GM21528 (cell line): ENCODE results near the gene CAPN10.

Source experiments
- ATAC-seq: cut with Tn5 transposase; IDR thresholded peaks from one replicate; pipeline ENCODE4 v1.9.1; 2021; ENCODE audit warnings: mild to moderate bottlenecking, moderate library complexity; ENCODE audit not compliant: unreplicated experiment, low FRiP score

Gene CAPN10

GRCh38 chr2:240573071-240573515, 13.4 kb upstream of the CAPN10 start:
- ATAC-seq, result no peak

- ATAC-seq, result no peak
Measured at GRCh38 chr2:240573516-240574385, 12.8 kb upstream of the CAPN10 start.

- ATAC-seq, result no peak
Measured at GRCh38 chr2:240574386-240575100, 12.0 kb upstream of the CAPN10 start.

GRCh38 chr2:240575101-240575965, 11.2 kb upstream of the CAPN10 start:
- ATAC-seq, result no peak

GRCh38 chr2:240576036-240576435, 10.5 kb upstream of the CAPN10 start:
- no peak for ATAC-seq

GRCh38 chr2:240576436-240577205, 9.9 kb upstream of the CAPN10 start:
- ATAC-seq, result no peak

- ATAC-seq, result no peak
Measured at GRCh38 chr2:240577281-240578109, 9.0 kb upstream of the CAPN10 start.

- ATAC-seq, result no peak
Measured at GRCh38 chr2:240578110-240578450, 8.5 kb upstream of the CAPN10 start.

GRCh38 chr2:240578488-240578887, 8.0 kb upstream of the CAPN10 start:
- ATAC-seq, result no peak

- peak; percentile 1 for ATAC-seq
Measured at GRCh38 chr2:240579071-240579762, 7.3 kb upstream of the CAPN10 start.

GRCh38 chr2:240579771-240580614, 6.5 kb upstream of the CAPN10 start:
- ATAC-seq, result peak; percentile 33

- no peak for ATAC-seq
Measured at GRCh38 chr2:240581811-240582210, 4.7 kb upstream of the CAPN10 start.

GRCh38 chr2:240582781-240583180, 3.8 kb upstream of the CAPN10 start:
- no peak for ATAC-seq

- ATAC-seq, result no peak
Measured at GRCh38 chr2:240583774-240584173, 2.8 kb upstream of the CAPN10 start.

- ATAC-seq, result peak; percentile 57
Measured at GRCh38 chr2:240584486-240585031, 2.0 kb upstream of the CAPN10 start.

- ATAC-seq, result peak; percentile 34
Measured at GRCh38 chr2:240585101-240585500, 1.4 kb upstream of the CAPN10 start.

GRCh38 chr2:240585681-240586197, 795 bp upstream of the CAPN10 start:
- ATAC-seq, result no peak
